OCI-LY1 (cell line): Measurements from ENCODE around the gene MINDY3.

Experiments
- EZH2 ChIP-seq: fragments of 200-600 bp; sonication (generic), shearing (Covaris generic); IDR thresholded peaks from 2 replicates; pipeline ENCODE4 v1.8.0; 2017; ENCODE audit warnings: borderline replicate concordance, mixed run types, mild to moderate bottlenecking, antibody characterized with exemption, low read length, moderate library complexity, mixed read lengths
- TF ChIP-seq, protein P1 (sequence below): fragments of 200-600 bp; sonication (generic), shearing (Covaris generic); IDR thresholded peaks from 2 replicates; pipeline ENCODE4 v1.5.1; 2017; ENCODE audit warnings: mild to moderate bottlenecking, antibody characterized with exemption, low read length, moderate library complexity, mixed read lengths

DNA sequence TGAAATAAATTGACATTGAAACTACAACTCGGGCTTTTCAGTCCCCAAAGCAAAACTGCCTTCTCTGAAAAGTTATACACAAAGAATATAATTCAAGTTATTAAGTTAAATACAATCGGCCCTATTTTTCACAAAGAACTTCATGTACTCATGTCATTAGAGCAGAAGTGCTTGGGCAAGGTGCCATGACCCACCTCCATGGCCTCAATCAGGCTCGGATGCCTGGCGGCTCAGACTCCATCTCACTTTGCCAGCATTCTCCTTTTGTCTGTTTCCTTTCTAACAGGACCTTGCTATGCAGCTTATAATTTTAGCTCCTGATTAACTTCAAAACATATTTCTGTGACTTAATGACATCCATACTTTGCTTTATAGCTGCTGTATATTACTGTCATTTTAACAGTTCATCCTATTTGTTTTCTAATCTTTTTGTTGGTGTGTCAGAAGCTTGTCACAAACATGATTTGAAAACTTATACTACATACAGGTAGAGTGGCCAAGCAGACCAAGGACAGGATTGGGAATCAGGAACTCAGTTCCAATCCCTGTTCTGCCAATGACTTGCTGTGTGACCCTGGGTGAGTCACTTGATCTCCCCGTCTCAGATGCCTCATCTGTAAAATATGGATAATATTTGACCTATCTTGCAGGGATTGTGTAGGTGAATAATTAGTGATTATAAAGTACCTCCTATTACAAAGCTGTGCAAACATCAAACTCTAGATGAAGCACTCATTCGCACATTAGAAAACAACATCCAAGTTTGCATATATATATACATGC is 79.8 kb downstream of the MINDY3 start:
- TF ChIP-seq, protein P1, sequence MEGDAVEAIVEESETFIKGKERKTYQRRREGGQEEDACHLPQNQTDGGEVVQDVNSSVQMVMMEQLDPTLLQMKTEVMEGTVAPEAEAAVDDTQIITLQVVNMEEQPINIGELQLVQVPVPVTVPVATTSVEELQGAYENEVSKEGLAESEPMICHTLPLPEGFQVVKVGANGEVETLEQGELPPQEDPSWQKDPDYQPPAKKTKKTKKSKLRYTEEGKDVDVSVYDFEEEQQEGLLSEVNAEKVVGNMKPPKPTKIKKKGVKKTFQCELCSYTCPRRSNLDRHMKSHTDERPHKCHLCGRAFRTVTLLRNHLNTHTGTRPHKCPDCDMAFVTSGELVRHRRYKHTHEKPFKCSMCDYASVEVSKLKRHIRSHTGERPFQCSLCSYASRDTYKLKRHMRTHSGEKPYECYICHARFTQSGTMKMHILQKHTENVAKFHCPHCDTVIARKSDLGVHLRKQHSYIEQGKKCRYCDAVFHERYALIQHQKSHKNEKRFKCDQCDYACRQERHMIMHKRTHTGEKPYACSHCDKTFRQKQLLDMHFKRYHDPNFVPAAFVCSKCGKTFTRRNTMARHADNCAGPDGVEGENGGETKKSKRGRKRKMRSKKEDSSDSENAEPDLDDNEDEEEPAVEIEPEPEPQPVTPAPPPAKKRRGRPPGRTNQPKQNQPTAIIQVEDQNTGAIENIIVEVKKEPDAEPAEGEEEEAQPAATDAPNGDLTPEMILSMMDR = no peak
- TF ChIP-seq EZH2 = no peak
